ENCODE measurements around the gene CTNNA3. TPM values are rescaled to one million over a fixed set of nuclear protein-coding genes. Genes with fewer than 3 reads are reported as not detected.
A peak's percentile ranks its signal among the peaks of the same experiment; 100 is the strongest.

The CTNNA3 gene
- total and polyA plus RNA-seq, 7 donors, result under 0.01 to 4.6 (median 2.4) TPM; not detected in 1

DNA sequence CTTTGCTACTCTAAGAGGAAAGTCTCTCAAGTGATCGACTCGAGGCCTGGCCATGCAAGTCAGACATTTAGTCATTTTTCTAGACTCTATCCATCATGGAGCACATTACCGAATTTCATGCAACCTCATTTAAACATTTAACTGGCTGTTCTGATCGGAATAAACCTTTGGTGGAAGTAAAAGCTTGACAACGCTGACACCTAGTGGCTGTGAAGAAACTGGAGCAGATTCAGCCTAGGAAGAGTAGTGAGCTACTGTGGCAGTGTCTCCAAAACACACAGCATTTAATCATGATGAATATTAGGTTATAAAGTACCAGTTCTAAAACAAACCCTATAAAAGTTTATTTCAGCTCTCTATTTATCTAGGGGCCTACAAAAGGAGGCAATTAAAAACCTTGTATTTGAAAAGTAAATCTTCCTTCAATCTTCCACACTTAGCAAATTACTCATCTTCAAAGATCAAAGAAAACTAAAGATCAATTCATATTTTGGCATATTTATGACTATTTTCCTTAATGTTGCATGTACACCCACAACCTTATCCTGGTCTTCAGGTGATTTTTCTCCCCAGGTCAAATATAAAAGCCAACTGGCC is 175.0 kb downstream of the CTNNA3 start:
- 3 to 7% methylated on average over 5 of the region's 5 CpGs for WGBS, 2 donors

DNA sequence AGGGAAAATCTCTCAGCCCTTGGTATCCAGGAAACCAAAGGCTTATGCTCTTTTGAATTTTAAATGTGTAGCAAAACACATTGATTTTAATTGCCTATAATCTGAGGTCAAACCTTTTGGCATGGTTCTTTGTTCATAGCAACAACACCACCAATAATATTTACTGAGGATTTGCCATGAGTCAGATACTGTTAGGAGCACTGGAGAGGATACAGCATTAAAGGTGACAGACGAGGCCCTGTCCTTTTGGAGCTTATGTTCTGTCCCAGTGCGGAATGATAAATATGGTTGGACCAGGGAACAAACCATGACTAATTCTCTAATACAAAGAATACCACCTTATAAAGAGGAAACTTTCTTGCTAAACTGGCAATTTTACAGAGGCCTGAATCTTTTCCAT is 176.6 kb downstream of the CTNNA3 start:
- no peaks in the 10 kb centered on the region for H3K9me3 ChIP-seq
- no peak overlapping the region for H3K4me3 ChIP-seq
- H3K27me3 ChIP-seq, result no peaks in the 10 kb centered on the region
- peaks cover 0 to 5% (median 0%) of the 10 kb centered on the region in 4 donors for H3K4me1 ChIP-seq
- intact Hi-C loops (cut with DNase I), result no loop called here
- 86 to 91% methylated on average over 2 of the region's 2 CpGs for WGBS, 2 donors
- no peaks in the 10 kb centered on the region for H3K36me3 ChIP-seq
- no peak for DNase-seq
- TF ChIP-seq CTCF (IDR thresholded peaks at IDR 0.05) (no peak), POLR2A (IDR thresholded peaks at IDR 0.05) (no peak), POLR2AphosphoS5 (IDR thresholded peaks at IDR 0.05) (no peak), EP300 (IDR thresholded peaks at IDR 0.05) (no peak)
- H3K27ac ChIP-seq, result no peak overlapping the region

More for the DNA sequence above, 175.0 kb downstream of the CTNNA3 start:
- Histone ChIP-seq H3K9me3 (no peaks in the 10 kb centered on the region), H3K27ac (no peak overlapping the region), H3K27me3 (no peaks in the 10 kb centered on the region), H3K4me1 (peaks cover 0 to 5% (median 0%) of the 10 kb centered on the region in 4 donors), H3K4me3 (no peak overlapping the region), H3K36me3 (no peaks in the 10 kb centered on the region)
- TF ChIP-seq POLR2AphosphoS5 (IDR thresholded peaks at IDR 0.05), result no peak
- TF ChIP-seq CTCF (IDR thresholded peaks at IDR 0.05), result peak; percentile 21 to 62 (median 53)
- intact Hi-C loops (cut with DNase I), result no loop called here
- DNase-seq, result no peak

GRCh38 chr10:67518756-67519155 is 177.2 kb downstream of the CTNNA3 start:
- intact Hi-C loops (cut with DNase I), result no loop called here
- H3K9me3 ChIP-seq, result no peaks in the 10 kb centered on the region
- no peaks in the 10 kb centered on the region for H3K36me3 ChIP-seq
- H3K4me1 ChIP-seq, result peaks cover 0 to 5% (median 0%) of the 10 kb centered on the region in 4 donors
- no peak for DNase-seq
- no peak overlapping the region for H3K4me3 ChIP-seq
- no peak overlapping the region for H3K27ac ChIP-seq
- no peak for TF ChIP-seq CTCF (IDR thresholded peaks at IDR 0.05)
- no peak for TF ChIP-seq POLR2AphosphoS5 (IDR thresholded peaks at IDR 0.05)
- no peak for TF ChIP-seq POLR2A (IDR thresholded peaks at IDR 0.05)
- TF ChIP-seq EP300 (IDR thresholded peaks at IDR 0.05), result no peak
- H3K27me3 ChIP-seq, result no peaks in the 10 kb centered on the region
- whole genome bisulfite sequencing, 2 donors, result 78 to 86% methylated on average over 4 of the region's 4 CpGs

DNA sequence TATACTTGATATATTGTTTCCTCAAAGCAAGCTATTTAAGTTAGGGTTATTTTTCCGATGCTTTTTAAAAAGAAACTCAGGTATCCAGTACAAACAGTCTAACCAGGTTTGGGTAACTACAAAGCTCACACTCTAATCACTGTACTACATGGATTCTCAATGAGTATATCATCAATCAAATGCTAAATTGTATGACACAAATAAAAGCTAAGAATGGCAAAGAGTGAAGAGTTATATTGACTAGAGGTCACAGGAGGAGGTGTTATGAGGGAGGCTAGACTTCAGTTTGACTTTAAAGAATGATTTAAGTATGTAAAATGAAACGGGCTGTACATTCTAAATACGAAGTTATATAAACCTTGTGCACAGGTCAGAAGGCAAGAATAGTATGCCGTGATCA is 178.0 kb downstream of the CTNNA3 start:
- TF ChIP-seq POLR2A (IDR thresholded peaks at IDR 0.05) (no peak), POLR2AphosphoS5 (IDR thresholded peaks at IDR 0.05) (no peak), EP300 (IDR thresholded peaks at IDR 0.05) (no peak), CTCF (IDR thresholded peaks at IDR 0.05) (no peak)
- Histone ChIP-seq H3K36me3 (no peaks in the 10 kb centered on the region), H3K4me1 (peaks cover 0 to 5% (median 0%) of the 10 kb centered on the region in 4 donors), H3K4me3 (no peak overlapping the region), H3K27me3 (no peaks in the 10 kb centered on the region), H3K9me3 (no peaks in the 10 kb centered on the region), H3K27ac (no peak overlapping the region)
- intact Hi-C loops (cut with DNase I), result no loop called here
- 74 to 82% methylated on average over 4 of the region's 4 CpGs for WGBS, 2 donors
- no peak for DNase-seq

- no peaks in the 10 kb centered on the region for H3K9me3 ChIP-seq
- no peak for DNase-seq
- H3K4me1 ChIP-seq, result no peaks in the 10 kb centered on the region
- H3K27me3 ChIP-seq, result no peaks in the 10 kb centered on the region
- H3K4me3 ChIP-seq, result no peak overlapping the region
- H3K36me3 ChIP-seq, result no peaks in the 10 kb centered on the region
- TF ChIP-seq POLR2AphosphoS5 (IDR thresholded peaks at IDR 0.05) (no peak), POLR2A (IDR thresholded peaks at IDR 0.05) (no peak), CTCF (IDR thresholded peaks at IDR 0.05) (no peak), EP300 (IDR thresholded peaks at IDR 0.05) (no peak)
- intact Hi-C loops (cut with DNase I), result no loop called here
- H3K27ac ChIP-seq, result no peak overlapping the region
Measured at GRCh38 chr10:67506757-67507091, 189.3 kb downstream of the CTNNA3 start.
